ENCODE measurements around the gene CEP162.

DNA sequence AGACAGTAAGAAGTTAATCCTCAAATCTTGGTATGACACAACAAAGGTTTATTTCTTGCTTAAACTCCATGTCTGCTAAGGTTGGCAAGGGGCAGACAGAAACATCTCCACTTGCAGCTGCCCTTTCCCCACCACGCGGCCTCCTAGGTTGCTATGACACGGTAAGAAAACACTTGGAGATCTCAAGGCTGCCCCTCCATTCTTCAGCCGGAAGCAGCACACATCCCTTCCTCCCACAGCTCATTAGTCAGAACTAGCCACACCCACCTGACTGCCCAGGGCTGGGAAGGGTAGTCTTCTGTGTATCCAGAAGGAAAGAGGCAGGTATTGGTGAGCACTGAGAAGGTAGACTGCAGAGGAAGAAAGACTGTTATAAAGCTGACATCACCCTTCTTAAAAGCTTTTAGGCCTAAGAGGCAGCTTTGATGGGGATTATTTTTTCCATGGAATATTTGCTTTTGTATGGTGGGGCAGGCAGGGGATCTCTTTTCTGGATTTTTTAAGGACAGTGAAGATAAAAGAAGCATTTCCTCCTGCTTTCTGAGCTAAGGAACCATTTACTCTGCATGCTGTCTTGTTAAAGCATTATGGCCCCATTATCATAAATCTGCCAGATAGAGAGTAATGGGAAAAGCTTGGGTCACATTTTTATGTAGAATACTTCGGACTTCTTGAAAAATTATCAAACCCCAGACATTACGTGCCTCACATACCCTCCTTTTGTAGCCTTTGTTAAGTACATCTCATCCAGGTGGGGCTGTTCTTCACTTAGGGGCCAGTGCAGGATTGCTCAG is 152.3 kb downstream of the CEP162 start:
- TF ChIP-seq, protein P1, sequence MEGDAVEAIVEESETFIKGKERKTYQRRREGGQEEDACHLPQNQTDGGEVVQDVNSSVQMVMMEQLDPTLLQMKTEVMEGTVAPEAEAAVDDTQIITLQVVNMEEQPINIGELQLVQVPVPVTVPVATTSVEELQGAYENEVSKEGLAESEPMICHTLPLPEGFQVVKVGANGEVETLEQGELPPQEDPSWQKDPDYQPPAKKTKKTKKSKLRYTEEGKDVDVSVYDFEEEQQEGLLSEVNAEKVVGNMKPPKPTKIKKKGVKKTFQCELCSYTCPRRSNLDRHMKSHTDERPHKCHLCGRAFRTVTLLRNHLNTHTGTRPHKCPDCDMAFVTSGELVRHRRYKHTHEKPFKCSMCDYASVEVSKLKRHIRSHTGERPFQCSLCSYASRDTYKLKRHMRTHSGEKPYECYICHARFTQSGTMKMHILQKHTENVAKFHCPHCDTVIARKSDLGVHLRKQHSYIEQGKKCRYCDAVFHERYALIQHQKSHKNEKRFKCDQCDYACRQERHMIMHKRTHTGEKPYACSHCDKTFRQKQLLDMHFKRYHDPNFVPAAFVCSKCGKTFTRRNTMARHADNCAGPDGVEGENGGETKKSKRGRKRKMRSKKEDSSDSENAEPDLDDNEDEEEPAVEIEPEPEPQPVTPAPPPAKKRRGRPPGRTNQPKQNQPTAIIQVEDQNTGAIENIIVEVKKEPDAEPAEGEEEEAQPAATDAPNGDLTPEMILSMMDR (conservative IDR thresholded peaks at IDR 0.05; ENCODE audit: low read length), result no peak
- no peak for TF ChIP-seq EZH2phosphoT487 (IDR thresholded peaks at IDR 0.05; ENCODE audit: borderline replicate concordance)
